Frontal cortex (tissue), 1 donor: ENCODE data around the gene EVX1. TPM values are rescaled to one million over a fixed set of nuclear protein-coding genes. Genes with fewer than 3 reads are reported as not detected.

Experiments
- total RNA-seq: library from RNA; depleted of rRNA; stranded (reverse); fragments of >200 nt; gene quantifications from one replicate; pipeline ENCODE4 v1.2.3, GENCODE V29; 2014

The EVX1 gene
- total RNA-seq, 1 donor from 2014 or later = not detected

Other genes starting within 250 kb of the EVX1 start
- gene HOXA1, start 146.8 kb upstream of the EVX1 start, total RNA-seq = not detected
- not detected for gene HOXA2, start 140.1 kb upstream of the EVX1 start, total RNA-seq
- gene HOXA4, start 112.0 kb upstream of the EVX1 start, total RNA-seq = not detected
- not detected for gene HOXA5, start 99.1 kb upstream of the EVX1 start, total RNA-seq
- not detected for gene HOXA6, start 95.0 kb upstream of the EVX1 start, total RNA-seq
- gene HOXA3, start 90.2 kb upstream of the EVX1 start, total RNA-seq = not detected
- not detected for gene HOXA7, start 86.1 kb upstream of the EVX1 start, total RNA-seq
- gene HOXA9, start 77.3 kb upstream of the EVX1 start, total RNA-seq = not detected
- gene HOXA10, start 68.5 kb upstream of the EVX1 start, total RNA-seq = not detected
- gene HOXA11, start 57.6 kb upstream of the EVX1 start, total RNA-seq = not detected
- gene HOXA13, start 42.7 kb upstream of the EVX1 start, total RNA-seq = not detected